IMR-90 (cell line): Measurements from ENCODE around the gene MYCT1. TPM values are rescaled to one million over a fixed set of nuclear protein-coding genes. Genes with fewer than 3 reads are reported as not detected.

Experiments
- ATAC-seq: fragments of 200-7000 bp; cut with Tn5 transposase; 2 replicates; pipeline ENCODE4 v1.9.1; 2020; ENCODE audit warnings: low read depth, mild to moderate bottlenecking, moderate library complexity
- BruUV-seq: library from RNA; stranded (reverse); fragments of 400-500 nt; replicated peaks from 2 replicates; lab custom pipeline; 2021; lab: Mats Ljungman, UMichigan
- CTCF ChIA-PET: fragments of 300-600 bp; formaldehyde crosslinking; extraction: SDS; loops from one replicate; lab custom pipeline; 2021; ENCODE audit warnings: antibody characterized with exemption; lab: Yijun Ruan, JAX
- POLR2A ChIA-PET: fragments of 300-600 bp; sonication (Branson Sonifier 250); formaldehyde crosslinking; loops from one replicate; lab custom pipeline; 2022; ENCODE audit warnings: antibody characterized with exemption; ENCODE audit not compliant: unreplicated experiment; lab: Charles Lee
- DNase-seq: peaks from one replicate; pipeline ENCODE4 v3.0.0; 2013
- H2AFZ ChIP-seq: replicated peaks from 2 replicates; pipeline ENCODE3; 2013; ENCODE audit warnings: low read length, mild to moderate bottlenecking; ENCODE audit not compliant: poor library complexity
- H2AK5ac ChIP-seq: 2 replicates; pipeline ENCODE4 v1.6.1; 2013; ENCODE audit warnings: low read depth, low read length, inconsistent platforms
- H2AK9ac ChIP-seq: replicated peaks from 2 replicates; pipeline ENCODE3; 2013; ENCODE audit warnings: mild to moderate bottlenecking, low read depth, low read length, moderate library complexity; ENCODE audit not compliant: poor library complexity
- H2BK120ac ChIP-seq: 2 replicates; pipeline ENCODE4 v1.6.1; 2013; ENCODE audit warnings: low read depth, low read length, inconsistent platforms
- H2BK15ac ChIP-seq: 3 replicates; pipeline ENCODE4 v1.6.1; 2013; ENCODE audit warnings: low read depth, low read length, inconsistent platforms
- H2BK20ac ChIP-seq: 2 replicates; pipeline ENCODE4 v1.6.1; 2013; ENCODE audit warnings: low read depth, mild to moderate bottlenecking, inconsistent platforms, low read length, moderate library complexity
- H2BK5ac ChIP-seq: 2 replicates; pipeline ENCODE4 v1.6.1; 2013; ENCODE audit warnings: mild to moderate bottlenecking, low read depth, low read length, inconsistent platforms; ENCODE audit not compliant: poor library complexity, severe bottlenecking
- H3K14ac ChIP-seq: replicated peaks from 2 replicates; pipeline ENCODE4 v1.6.1; 2013; ENCODE audit warnings: low read depth, low read length, inconsistent platforms
- H3K18ac ChIP-seq: 2 replicates; pipeline ENCODE4 v1.6.1; 2013; ENCODE audit warnings: low read depth, low read length, control low read depth
- H3K23ac ChIP-seq: 2 replicates; pipeline ENCODE4 v1.6.1; 2013; ENCODE audit warnings: low read depth, low read length, inconsistent platforms
- H3K27ac ChIP-seq: 2 replicates; pipeline ENCODE4 v1.5.1; 2013; ENCODE audit warnings: mild to moderate bottlenecking, control low read depth, low read length; ENCODE audit not compliant: insufficient read depth
- H3K27me3 ChIP-seq: 2 replicates; pipeline ENCODE4 v1.6.1; 2013; ENCODE audit warnings: low read length; ENCODE audit not compliant: control insufficient read depth, insufficient read depth
- H3K36me3 ChIP-seq: 2 replicates; pipeline ENCODE4 v1.6.1; 2013; ENCODE audit warnings: low read length, mixed read lengths; ENCODE audit not compliant: control insufficient read depth, insufficient read depth
- H3K4ac ChIP-seq: 2 replicates; pipeline ENCODE4 v1.6.1; 2013; ENCODE audit warnings: low read depth, low read length, inconsistent platforms
- H3K4me1 ChIP-seq: 2 replicates; pipeline ENCODE4 v1.6.1; 2013; ENCODE audit warnings: low read length, mixed read lengths; ENCODE audit not compliant: control insufficient read depth, insufficient read depth
- H3K4me2 ChIP-seq: 2 replicates; pipeline ENCODE4 v1.6.1; 2013; ENCODE audit warnings: low read depth, mild to moderate bottlenecking, control low read depth, low read length, moderate library complexity
- H3K4me3 ChIP-seq: 2 replicates; pipeline ENCODE4 v1.5.1; 2013; ENCODE audit warnings: low read depth, mild to moderate bottlenecking, control low read depth, low read length, moderate library complexity; ENCODE audit not compliant: insufficient read depth
- H3K56ac ChIP-seq: 2 replicates; pipeline ENCODE4 v1.6.1; 2013; ENCODE audit warnings: low read length, inconsistent platforms; ENCODE audit not compliant: insufficient read depth; ENCODE audit errors: extremely low read depth
- H3K79me1 ChIP-seq, 2 experiments: 2 replicates each; pipeline ENCODE4 v1.6.1; 2013; ENCODE audit warnings: low read length in 2 of 2, inconsistent platforms in 1 of 2, low read depth in 1 of 2
- H3K9ac ChIP-seq: 2 replicates; pipeline ENCODE4 v1.6.1; 2013; ENCODE audit warnings: low read depth, low read length, control low read depth
- H3K9me1 ChIP-seq: 2 replicates; pipeline ENCODE4 v1.6.1; 2013; ENCODE audit warnings: low read length, inconsistent platforms; ENCODE audit not compliant: insufficient read depth
- H3K9me3 ChIP-seq: 2 replicates; pipeline ENCODE4 v1.6.1; 2013; ENCODE audit warnings: low read length; ENCODE audit not compliant: control insufficient read depth, insufficient read depth
- H4K20me1 ChIP-seq: 2 replicates; pipeline ENCODE4 v1.6.1; 2013; ENCODE audit warnings: low read length, inconsistent platforms; ENCODE audit not compliant: insufficient read depth
- H4K5ac ChIP-seq: 2 replicates; pipeline ENCODE4 v1.6.1; 2013; ENCODE audit warnings: mild to moderate bottlenecking, low read depth, low read length, control low read depth
- H4K8ac ChIP-seq, 2 experiments: 2 replicates each; pipeline ENCODE4 v1.6.1; 2013; ENCODE audit warnings: low read depth in 2 of 2, low read length in 2 of 2, control low read depth in 1 of 2, inconsistent platforms in 1 of 2
- H4K91ac ChIP-seq: 2 replicates; pipeline ENCODE4 v1.6.1; 2013; ENCODE audit warnings: low read depth, low read length, inconsistent platforms; ENCODE audit not compliant: insufficient read depth
- MAZ ChIP-seq: IDR thresholded peaks from 2 replicates; pipeline ENCODE4 v1.6.1; 2012; ENCODE audit warnings: low read depth, mild to moderate bottlenecking, low read length, improper control_type of control experiment, moderate library complexity, borderline replicate concordance
- MXI1 ChIP-seq: IDR thresholded peaks from 2 replicates; pipeline ENCODE4 v1.6.1; 2012; ENCODE audit warnings: low read depth, mild to moderate bottlenecking, low read length, moderate library complexity, borderline replicate concordance
- NFE2L2 ChIP-seq: fragments of 150-350 bp; IDR thresholded peaks from 2 replicates; pipeline ENCODE4 v1.6.1; 2016; ENCODE audit warnings: low read depth, mild to moderate bottlenecking, low read length
- SMC3 ChIP-seq: fragments of 150-350 bp; IDR thresholded peaks from 2 replicates; pipeline ENCODE4 v1.6.1; 2016; ENCODE audit warnings: low read depth, mild to moderate bottlenecking, antibody characterized with exemption, low read length, moderate library complexity
- USF2 ChIP-seq: fragments of 150-350 bp; IDR thresholded peaks from 2 replicates; pipeline ENCODE4 v1.6.1; 2017; ENCODE audit warnings: mild to moderate bottlenecking, antibody characterized with exemption, low read length, low read depth
- WGBS, 2 experiments: methylation state at CpG; one replicate each; pipeline versions ENCODE4 v1.1.5 to v1.1.7; 2013; ENCODE audit warnings: missing lambda C conversion rate in 2 of 2; ENCODE audit not compliant: insufficient read length in 1 of 2; ENCODE audit errors: extremely low coverage in 2 of 2; 5-methylcytosine and 5-hydroxymethylcytosine counted together
- dilution Hi-C: fragments of 300-500 bp; cut with HindIII; formaldehyde crosslinking; loops from one replicate; pipeline ENCODE4 v1.14.3; 2018; ENCODE audit warnings: low sequenced_read_pairs; ENCODE audit not compliant: unreplicated experiment
- in situ Hi-C: fragments of 300-500 bp; cut with MboI; formaldehyde crosslinking; loops from 3 replicates; pipeline ENCODE4 v1.14.3; 2019; ENCODE audit warnings: low sequenced_read_pairs, inconsistent platforms, mixed read lengths
- intact Hi-C: fragments of 100-400 bp; cut with micrococcal nuclease; formaldehyde crosslinking; loops from 2 replicates; pipeline ENCODE4 v1.10.0; 2022
- polyA plus RNA-seq, 3 experiments: library from polyadenylated mRNA; depleted of rRNA; stranded (reverse); fragments of >200 nt; gene quantifications; 2 replicates each; pipeline ENCODE4 v1.2.3, GENCODE V29; 2012; ENCODE audit warnings: low replicate concordance in 1 of 3
- total RNA-seq: library from RNA; depleted of rRNA; stranded (reverse); fragments of >200 nt; gene quantifications from 2 replicates; pipeline ENCODE4 v1.2.3, GENCODE V29; 2012

The MYCT1 gene
- total and polyA plus RNA-seq, 2 of the 4 experiments (the other 2 are of a cell fraction) = 0.89 to 0.90 TPM

- POLR2A ChIA-PET = no interaction called here
- no peak for TF ChIP-seq SMC3
- TF ChIP-seq NFE2L2 = no peak
- TF ChIP-seq USF2 = no peak
- no peak for TF ChIP-seq MAZ
- TF ChIP-seq MXI1 = no peak
- Histone ChIP-seq H2BK20ac (0 out of 2 replicates have a peak overlapping the region, but pooled peaks have one; percentile 23), H2AFZ (no peak overlapping the region), H4K20me1 (no peaks in the 10 kb centered on the region), H3K9me3 (no peaks in the 10 kb centered on the region), H3K4me1 (peaks cover 1% of the 10 kb centered on the region; the same call in 1 of the 2 replicates), H3K4me2 (no peak overlapping the region), H3K27me3 (no peaks in the 10 kb centered on the region), H3K36me3 (no peaks in the 10 kb centered on the region), H3K23ac (no peak overlapping the region), H3K79me1 (no peaks in the 10 kb centered on the region), H3K56ac (no peak overlapping the region), H4K91ac (no peak overlapping the region), H3K18ac (no peak overlapping the region), H2BK15ac (no peak overlapping the region), H3K4me3 (no peak overlapping the region), H2AK9ac (no peak overlapping the region), H3K9me1 (no peaks in the 10 kb centered on the region; the same call in 1 of the 2 replicates), H4K8ac (no peak overlapping the region), H3K4ac (no peak overlapping the region), H3K27ac (no peak overlapping the region), H2BK120ac (no peak overlapping the region), H3K14ac (no peak overlapping the region), H4K5ac (no peak overlapping the region), H2BK5ac (no peak overlapping the region), H3K9ac (no peak overlapping the region), H2AK5ac (no peak overlapping the region)
- no peak for ATAC-seq
- WGBS, 2 experiments = 88% methylated on average over 1 of the region's 4 CpGs; no CpG with 5 or more reads in 1 of the 2 experiments
- intact Hi-C loops = no loop called here
- CTCF ChIA-PET = no interaction called here
- in situ Hi-C loops = no loop called here
- no peak for DNase-seq
- BruUV-seq = no TSS peak
- dilution Hi-C loops = no loop called here
These were observed 24.3 kb downstream of the MYCT1 start for GRCh38 chr6:152721956-152722355.
